ENCODE data around the gene NOTCH2. TPM values are rescaled to one million over a fixed set of nuclear protein-coding genes. Genes with fewer than 3 reads are reported as not detected.

Gene NOTCH2
- total and polyA plus RNA-seq, 10 of the 15 experiments (the other 5 are each of a cell fraction or from before 2014, with no cell fraction given) = 0.02 to 2.0 (median 0.62) TPM; not detected in 1

DNA sequence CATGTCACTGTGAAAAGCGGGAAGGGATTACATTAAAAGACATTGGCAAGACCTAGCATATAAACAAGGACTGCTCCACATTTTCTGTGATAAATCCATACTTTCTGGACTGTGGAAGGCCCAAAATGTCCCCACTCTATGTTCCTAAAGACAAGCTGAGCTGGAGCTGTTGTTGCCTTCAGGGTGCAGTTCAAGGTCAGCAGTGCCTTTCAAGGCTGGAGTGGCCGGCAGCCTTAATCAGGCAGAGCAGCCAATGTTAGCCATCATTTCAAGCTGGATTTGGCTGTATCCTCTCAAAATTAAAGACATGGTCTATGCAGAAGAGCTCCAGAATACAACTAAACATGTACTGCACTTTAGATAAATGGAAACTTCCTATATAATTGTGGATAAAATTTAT, 102.8 kb downstream of the NOTCH2 start (continued):
- TF ChIP-seq, protein P1, sequence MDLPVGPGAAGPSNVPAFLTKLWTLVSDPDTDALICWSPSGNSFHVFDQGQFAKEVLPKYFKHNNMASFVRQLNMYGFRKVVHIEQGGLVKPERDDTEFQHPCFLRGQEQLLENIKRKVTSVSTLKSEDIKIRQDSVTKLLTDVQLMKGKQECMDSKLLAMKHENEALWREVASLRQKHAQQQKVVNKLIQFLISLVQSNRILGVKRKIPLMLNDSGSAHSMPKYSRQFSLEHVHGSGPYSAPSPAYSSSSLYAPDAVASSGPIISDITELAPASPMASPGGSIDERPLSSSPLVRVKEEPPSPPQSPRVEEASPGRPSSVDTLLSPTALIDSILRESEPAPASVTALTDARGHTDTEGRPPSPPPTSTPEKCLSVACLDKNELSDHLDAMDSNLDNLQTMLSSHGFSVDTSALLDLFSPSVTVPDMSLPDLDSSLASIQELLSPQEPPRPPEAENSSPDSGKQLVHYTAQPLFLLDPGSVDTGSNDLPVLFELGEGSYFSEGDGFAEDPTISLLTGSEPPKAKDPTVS (IDR thresholded peaks at IDR 0.05; ENCODE audit: low read depth, low read length) = no peak
- TF ChIP-seq ZSCAN29 (IDR thresholded peaks at IDR 0.05) = no peak
- no peak for TF ChIP-seq KLF5 (IDR thresholded peaks at IDR 0.05; ENCODE audit: partially characterized antibody)
- TF ChIP-seq, protein P2, sequence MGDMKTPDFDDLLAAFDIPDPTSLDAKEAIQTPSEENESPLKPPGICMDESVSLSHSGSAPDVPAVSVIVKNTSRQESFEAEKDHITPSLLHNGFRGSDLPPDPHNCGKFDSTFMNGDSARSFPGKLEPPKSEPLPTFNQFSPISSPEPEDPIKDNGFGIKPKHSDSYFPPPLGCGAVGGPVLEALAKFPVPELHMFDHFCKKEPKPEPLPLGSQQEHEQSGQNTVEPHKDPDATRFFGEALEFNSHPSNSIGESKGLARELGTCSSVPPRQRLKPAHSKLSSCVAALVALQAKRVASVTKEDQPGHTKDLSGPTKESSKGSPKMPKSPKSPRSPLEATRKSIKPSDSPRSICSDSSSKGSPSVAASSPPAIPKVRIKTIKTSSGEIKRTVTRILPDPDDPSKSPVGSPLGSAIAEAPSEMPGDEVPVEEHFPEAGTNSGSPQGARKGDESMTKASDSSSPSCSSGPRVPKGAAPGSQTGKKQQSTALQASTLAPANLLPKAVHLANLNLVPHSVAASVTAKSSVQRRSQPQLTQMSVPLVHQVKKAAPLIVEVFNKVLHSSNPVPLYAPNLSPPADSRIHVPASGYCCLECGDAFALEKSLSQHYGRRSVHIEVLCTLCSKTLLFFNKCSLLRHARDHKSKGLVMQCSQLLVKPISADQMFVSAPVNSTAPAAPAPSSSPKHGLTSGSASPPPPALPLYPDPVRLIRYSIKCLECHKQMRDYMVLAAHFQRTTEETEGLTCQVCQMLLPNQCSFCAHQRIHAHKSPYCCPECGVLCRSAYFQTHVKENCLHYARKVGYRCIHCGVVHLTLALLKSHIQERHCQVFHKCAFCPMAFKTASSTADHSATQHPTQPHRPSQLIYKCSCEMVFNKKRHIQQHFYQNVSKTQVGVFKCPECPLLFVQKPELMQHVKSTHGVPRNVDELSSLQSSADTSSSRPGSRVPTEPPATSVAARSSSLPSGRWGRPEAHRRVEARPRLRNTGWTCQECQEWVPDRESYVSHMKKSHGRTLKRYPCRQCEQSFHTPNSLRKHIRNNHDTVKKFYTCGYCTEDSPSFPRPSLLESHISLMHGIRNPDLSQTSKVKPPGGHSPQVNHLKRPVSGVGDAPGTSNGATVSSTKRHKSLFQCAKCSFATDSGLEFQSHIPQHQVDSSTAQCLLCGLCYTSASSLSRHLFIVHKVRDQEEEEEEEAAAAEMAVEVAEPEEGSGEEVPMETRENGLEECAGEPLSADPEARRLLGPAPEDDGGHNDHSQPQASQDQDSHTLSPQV (IDR thresholded peaks at IDR 0.05) = no peak
- TF ChIP-seq, protein P3, sequence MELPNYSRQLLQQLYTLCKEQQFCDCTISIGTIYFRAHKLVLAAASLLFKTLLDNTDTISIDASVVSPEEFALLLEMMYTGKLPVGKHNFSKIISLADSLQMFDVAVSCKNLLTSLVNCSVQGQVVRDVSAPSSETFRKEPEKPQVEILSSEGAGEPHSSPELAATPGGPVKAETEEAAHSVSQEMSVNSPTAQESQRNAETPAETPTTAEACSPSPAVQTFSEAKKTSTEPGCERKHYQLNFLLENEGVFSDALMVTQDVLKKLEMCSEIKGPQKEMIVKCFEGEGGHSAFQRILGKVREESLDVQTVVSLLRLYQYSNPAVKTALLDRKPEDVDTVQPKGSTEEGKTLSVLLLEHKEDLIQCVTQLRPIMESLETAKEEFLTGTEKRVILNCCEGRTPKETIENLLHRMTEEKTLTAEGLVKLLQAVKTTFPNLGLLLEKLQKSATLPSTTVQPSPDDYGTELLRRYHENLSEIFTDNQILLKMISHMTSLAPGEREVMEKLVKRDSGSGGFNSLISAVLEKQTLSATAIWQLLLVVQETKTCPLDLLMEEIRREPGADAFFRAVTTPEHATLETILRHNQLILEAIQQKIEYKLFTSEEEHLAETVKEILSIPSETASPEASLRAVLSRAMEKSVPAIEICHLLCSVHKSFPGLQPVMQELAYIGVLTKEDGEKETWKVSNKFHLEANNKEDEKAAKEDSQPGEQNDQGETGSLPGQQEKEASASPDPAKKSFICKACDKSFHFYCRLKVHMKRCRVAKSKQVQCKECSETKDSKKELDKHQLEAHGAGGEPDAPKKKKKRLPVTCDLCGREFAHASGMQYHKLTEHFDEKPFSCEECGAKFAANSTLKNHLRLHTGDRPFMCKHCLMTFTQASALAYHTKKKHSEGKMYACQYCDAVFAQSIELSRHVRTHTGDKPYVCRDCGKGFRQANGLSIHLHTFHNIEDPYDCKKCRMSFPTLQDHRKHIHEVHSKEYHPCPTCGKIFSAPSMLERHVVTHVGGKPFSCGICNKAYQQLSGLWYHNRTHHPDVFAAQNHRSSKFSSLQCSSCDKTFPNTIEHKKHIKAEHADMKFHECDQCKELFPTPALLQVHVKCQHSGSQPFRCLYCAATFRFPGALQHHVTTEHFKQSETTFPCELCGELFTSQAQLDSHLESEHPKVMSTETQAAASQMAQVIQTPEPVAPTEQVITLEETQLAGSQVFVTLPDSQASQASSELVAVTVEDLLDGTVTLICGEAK (IDR thresholded peaks at IDR 0.05; ENCODE audit: borderline replicate concordance) = no peak

All from GM12878 (cell line).